Measurements from ENCODE around the gene NVL.

The NVL gene

GRCh38 chr1:224193319-224193966 is 136.5 kb downstream of the NVL start:
- DNase-seq = no peak

GRCh38 chr1:224192082-224192788 is 137.7 kb downstream of the NVL start:
- no peak for DNase-seq

DNA sequence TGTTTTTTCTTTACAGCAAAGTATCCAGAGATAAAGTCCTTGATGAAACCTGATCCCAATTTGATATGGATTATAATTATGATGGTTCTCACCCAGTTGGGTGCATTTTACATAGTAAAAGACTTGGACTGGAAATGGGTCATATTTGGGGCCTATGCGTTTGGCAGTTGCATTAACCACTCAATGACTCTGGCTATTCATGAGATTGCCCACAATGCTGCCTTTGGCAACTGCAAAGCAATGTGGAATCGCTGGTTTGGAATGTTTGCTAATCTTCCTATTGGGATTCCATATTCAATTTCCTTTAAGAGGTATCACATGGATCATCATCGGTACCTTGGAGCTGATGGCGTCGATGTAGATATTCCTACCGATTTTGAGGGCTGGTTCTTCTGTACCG is 140.4 kb downstream of the NVL start:
- no peak for DNase-seq

- no peak for DNase-seq
Measured at GRCh38 chr1:224188286-224188685, 141.7 kb downstream of the NVL start.

GRCh38 chr1:224185208-224185607 is 144.8 kb downstream of the NVL start:
- DNase-seq = no peak

DNA sequence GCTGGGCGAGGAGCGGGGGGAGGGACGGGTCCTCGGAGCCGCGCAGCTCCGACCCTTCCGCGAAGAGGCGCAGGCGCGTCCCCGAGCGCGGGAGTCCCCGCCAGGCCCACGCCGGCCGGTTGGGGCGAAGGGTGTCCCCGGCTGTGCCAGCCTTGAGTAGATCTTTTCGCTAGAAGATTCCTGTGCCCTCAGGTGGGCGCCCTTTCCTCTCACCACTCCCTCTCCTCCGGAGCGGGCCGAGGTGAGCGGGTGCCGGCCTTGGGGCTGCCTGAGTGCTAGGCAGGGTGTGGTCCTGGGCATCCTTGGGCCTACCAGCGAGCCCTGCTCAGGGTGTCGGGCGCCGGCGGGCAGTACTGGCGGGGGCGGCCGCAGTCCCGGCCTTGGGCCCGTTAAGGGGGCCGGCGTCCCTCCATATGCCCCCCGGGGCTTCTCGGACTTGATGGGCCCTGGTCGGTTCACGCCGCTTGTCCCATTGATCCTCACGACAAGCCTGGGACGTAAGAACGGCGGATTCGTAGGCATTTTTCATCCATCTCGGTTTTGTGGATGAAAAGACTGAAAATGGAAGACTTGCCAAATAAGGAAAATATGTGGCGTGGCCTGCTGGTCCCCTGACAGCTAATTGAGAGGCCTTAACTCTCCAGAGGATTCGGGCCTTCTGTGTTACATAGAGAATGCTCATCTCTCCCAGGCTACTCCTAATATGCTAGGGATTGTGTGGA is 146.2 kb downstream of the NVL start:
- peak; percentile 65 for DNase-seq

DNA sequence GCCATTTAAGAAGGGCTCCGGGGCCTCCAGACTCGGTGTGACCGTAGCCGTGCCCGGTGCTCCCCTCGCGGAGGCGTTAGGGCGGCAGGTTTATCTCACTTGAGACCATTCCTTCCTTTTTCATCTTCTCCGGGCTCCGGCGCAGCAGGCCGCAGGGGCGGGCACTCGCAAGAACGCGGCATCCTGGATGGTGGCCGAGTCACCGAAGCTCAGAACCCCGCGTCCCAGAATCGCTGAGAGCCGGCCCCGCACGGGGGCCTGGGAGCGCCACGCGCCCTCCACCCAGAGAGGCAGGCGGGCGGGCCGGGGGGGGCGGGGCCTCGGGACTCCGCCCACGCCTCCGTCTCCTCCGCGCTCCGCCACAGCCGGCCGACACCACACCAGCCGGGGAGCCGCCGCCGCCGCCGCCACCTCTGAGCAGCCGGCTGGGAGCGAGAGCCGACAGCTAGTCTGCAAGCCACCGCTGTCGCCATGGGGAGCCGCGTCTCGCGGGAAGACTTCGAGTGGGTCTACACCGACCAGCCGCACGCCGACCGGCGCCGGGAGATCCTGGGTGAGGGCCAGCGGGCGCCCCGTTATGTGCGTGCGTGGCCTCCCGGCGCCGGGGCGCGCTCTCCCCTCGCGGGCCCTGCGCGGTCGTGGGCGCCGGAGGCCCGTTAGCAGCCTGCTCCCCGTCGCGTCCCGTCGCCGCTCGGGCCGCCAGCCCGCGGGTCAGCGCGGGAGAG is 146.9 kb downstream of the NVL start, which contains the start of gene DEGS1:
Gene DEGS1, plus strand, starts transcription at position 375 of the 725 bp plus-strand sequence. Its CDS starts 97 bp downstream, at position 472.
- DNase-seq = peak; percentile 85

DNA sequence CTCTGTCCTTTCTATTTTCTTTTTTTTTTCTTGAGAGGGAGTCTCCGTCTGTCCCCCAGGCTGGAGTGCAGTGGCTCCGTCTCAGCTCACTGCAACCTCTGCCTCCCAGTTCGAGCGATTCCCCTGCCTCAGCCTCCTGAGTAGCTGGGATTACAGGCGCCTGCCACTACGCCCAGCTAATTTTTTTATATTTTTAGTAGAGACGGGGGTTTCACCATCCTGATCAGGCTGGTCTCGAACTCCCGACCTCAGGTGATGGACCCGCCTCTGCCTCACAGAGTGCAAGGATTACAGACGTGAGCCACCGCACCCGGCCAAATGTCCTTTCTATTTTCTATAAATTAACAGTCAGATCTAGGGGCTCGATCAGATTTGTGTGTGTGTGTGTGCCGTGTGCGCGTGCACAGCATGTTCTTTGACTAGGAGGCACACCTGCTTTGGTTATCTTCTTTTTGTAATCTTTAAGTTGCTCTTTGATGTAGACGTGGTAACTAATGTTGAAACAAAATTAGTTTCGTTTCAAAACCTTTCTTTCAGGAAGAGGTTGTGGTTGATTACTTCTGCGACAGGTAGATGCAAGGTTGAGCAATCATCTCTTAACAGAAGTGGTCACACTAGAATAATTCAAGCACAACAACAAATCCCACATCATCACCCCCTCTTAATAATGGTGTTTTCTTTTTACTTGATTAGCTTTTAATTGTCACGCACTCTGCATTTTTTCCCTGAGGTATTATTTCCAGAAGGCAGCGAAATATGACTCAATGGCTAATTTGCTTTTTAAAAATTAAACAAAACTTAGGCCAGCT is 147.7 kb downstream of the NVL start:
- no peak for DNase-seq

- DNase-seq = no peak
Measured at GRCh38 chr1:224181453-224181810, 148.5 kb downstream of the NVL start.

DNA sequence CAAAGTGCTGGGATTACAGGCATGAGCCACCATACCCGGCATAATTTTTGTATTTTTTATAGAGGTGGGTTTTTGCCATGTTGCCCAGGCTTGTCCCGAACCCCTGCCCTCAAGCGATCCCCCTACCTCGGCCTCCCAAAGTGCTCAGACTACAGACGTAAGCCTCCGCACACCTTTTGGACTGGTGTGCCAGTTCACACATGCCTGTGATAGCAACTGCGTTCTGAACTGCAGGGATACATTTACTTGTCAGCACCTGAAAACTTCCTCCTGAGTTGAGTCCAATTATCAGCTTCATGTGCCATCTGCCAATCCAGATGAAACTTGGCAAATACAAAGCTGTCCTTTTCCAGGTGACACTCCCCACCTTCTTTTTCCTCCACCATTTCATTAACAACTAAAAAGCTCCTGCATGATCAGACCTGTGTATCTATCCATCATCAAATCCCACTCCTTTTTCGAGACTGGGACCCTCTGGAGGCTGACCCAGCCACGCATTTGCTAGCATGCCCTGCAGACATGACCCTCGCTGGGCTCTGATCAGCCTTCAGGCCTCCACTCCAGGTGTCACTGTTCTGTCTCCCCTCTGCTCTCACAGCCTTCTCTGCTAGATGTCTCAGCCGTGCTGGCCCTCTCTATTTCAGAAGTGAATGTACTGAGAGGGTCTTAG is 149.1 kb downstream of the NVL start:
- no peak for DNase-seq

DNA sequence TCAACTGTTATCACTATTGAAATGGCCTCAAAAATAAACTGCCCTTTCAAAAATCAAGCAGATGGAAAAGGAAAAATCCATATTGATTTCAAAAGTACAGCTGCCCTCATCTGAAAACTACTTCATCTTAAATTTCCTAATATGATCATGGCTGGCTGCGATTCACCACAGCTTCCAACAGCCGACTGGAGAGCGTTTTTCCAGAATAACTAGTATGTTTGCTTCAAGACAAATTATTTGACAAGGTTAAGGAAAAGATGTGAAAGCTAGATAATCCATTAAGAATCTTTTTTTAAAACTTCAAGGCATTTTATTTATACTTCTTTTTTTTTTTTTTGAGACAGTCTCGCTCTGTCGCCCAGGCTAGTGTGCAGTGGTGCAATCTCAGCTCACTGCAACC is 151.1 kb downstream of the NVL start:
- DNase-seq = no peak

DNA sequence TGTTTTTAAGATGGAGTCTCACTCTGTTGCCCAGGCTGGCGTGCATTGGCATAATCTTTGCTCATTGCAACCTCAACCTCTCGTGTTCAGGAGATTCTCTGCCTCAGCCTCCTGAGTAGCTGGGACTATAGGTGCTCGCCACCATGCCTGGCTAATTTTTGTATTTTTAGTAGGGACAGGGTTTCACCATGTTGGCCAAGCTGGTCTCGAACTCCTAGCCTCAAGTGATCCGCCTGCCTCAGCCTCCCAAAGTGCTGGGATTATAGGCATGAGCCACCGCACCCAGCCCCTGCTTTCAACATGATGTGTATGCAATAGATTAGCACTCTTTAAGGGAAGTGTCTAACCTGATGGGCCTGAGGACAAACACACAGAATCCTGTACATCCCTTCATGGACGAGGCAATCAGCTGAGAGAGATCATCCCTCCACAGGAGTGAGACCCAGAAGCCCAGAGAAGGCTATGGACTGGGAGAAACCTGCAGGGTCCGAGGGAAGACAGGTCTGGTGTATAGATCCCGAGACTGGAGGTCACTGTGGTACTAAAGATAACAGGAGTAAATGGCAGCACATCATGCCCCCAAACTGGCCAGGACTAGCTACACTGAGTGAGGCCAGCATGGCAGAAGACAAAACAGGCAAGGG is 152.5 kb downstream of the NVL start:
- DNase-seq = no peak
